ENCODE results near the gene OR2J2.

GRCh38 chr6:29201966-29202365 is 31.3 kb downstream of the OR2J2 start:
- no peak for TF ChIP-seq CTCF (IDR thresholded peaks at IDR 0.05; ENCODE audit: insufficient read depth, low read length, poor library complexity, severe bottlenecking)
- no peak for TF ChIP-seq EZH2phosphoT487 (conservative IDR thresholded peaks at IDR 0.05; ENCODE audit: low read length)
